ENCODE data around the gene MTCH2.
"Not testable (repeated sequence)": the region's sequence is repeated elsewhere in the genome, so short reads cannot be mapped to it uniquely, and the experiment has no call there.

MTCH2 gene

DNA sequence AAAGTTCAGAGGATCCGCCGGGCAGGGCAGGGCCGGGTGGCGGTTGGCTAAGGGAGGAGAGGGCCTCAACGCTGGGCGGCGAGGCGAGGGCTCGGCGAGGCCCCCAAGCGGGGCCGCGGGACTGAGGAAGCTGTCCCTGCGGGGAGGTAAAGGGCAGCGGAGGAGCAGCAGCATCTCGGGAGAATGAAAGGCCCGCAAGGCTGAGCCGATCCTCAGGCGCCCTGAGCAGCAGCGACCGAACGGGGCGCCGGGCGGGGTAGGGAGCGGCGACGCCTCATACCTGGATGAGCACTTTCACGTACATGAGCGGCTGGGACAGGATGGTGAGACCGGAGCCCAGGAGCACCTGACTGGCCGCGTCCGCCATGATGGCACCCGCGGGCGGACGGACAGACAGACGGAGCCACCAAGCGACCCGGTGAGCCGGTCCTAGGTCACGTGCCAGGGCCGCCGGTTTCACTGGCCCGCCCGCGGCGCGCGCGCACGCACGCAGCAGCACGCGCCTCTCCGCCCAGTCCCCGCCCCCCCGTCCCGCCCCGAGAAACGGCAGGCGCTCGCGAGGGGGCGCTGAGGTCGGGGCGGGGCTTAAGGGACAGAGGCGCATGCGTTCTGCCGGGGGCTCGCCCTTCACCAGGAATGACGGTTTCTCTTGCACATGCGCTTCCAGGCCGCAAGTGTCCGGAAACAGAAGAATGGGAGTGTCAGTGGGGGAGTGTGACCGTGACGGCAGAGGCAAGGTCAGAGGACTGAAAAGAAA is at the start of gene MTCH2:
Gene MTCH2 (minus strand): TSS at position 461 of the 757 bp plus-strand sequence. CDS start 94 bp downstream, at position 367.
- DNase-seq (ENCODE audit: low read depth): peak; percentile 93

DNA sequence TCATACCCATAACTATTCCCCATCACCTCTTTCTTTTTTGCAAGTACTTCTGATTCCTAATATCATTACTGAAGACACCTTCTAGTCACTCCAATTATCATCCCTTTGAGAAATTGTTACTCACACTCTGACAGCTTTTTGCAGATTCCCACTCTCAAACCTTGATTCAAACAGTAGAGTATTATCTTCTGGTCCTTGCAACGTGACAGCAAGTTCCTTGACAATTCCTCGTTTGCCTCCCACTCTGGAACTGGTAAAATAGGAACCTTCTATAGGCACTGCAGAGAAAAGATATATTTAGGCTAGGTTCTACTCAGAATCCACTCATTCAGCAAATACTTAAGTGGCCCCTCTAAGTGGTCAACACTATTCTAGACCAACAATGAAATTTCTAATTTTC is 49.6 kb upstream of the MTCH2 start:
- no peak for DNase-seq (ENCODE audit: low read depth)

GRCh38 chr11:47689480-47689879 is 47.1 kb upstream of the MTCH2 start:
- DNase-seq (ENCODE audit: low read depth): no peak

DNA sequence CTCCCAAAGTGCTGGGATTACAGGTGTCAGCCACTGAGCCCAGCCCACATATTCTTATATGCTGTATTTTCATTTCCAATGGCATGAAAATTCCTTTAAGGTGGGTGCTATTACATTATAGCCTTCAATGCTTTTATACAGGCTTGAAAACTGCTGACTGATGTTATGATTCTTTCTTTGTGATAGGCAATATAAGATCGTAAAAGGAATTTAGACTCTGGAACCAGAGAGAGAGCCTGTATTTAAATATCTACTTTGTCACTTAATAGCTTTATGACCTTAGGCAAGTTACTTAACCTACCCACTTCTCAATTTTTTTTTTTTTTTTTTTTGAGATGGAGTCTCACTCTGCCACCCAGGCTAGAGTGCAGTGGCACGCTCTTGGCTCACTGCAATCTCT is 46.6 kb upstream of the MTCH2 start:
- no peak for DNase-seq (ENCODE audit: low read depth)

- DNase-seq (ENCODE audit: low read depth): no peak
Measured at GRCh38 chr11:47688111-47688510, 45.8 kb upstream of the MTCH2 start.

GRCh38 chr11:47686704-47687103 is 44.3 kb upstream of the MTCH2 start:
- not testable (repeated sequence) for DNase-seq (ENCODE audit: low read depth)

- no peak for DNase-seq (ENCODE audit: low read depth)
Measured at GRCh38 chr11:47686151-47686550, 43.8 kb upstream of the MTCH2 start.

DNA sequence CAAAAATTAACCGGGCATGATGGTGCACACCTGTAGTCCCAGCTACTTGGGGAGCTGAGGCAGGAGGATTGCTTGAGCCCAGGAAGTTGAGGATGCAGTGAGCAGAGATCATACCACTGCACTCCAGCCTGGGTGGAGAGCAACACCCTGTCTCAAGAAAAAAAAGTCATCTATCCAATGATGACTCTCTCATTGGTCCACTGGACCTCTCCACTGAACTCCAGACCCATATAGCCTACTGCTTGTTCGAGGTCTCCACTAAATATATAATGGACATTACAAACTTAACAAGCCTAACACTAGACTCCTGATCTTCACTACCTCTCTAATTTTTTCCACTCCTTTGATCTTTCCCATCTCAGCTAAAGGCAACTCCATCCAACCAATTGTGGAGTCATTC is 33.5 kb upstream of the MTCH2 start:
- DNase-seq (ENCODE audit: low read depth): no peak

GRCh38 chr11:47672283-47672730 is 29.9 kb upstream of the MTCH2 start:
- no peak for DNase-seq (ENCODE audit: low read depth)

- no peak for DNase-seq (ENCODE audit: low read depth)
Measured at GRCh38 chr11:47669856-47670255, 27.5 kb upstream of the MTCH2 start.

DNA sequence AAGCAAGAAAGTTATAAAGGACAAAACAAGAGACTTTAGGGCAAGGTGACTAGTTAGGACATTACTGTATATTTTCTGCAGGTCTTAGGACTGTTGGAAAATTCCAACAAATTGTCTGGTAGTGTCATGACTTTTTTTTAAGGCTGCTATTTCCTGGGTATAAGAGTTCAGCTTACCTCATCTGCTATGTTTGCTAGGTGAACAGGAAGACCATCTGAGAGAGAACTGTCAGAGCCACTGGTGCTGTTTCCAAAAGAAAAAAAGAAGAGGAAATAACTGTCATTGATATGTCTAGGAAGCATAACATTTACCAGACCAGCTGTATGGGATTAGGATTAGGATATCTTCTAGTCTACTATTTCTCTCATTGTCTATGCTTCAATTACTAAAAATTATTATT is 26.3 kb upstream of the MTCH2 start:
- DNase-seq (ENCODE audit: low read depth): no peak

DNA sequence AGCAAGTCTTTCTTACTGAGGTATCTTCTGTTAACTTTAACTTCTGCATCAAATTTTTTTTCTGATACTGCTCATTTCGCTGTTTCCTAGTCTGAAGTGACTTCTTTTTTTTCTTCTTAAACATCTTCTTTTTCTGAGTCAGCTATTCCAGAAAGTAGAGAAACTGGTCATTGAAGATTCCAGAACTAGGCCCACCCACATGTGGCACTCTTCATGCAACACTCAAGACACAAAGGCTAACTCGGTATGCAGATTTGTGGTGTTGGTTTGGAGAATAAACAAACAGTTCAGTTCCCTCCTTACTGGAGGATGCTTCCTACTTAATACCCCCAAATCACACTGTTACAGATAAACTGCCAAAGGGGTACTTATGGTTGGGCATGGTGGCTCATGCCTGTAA is 25.2 kb upstream of the MTCH2 start:
- DNase-seq (ENCODE audit: low read depth): no peak

DNA sequence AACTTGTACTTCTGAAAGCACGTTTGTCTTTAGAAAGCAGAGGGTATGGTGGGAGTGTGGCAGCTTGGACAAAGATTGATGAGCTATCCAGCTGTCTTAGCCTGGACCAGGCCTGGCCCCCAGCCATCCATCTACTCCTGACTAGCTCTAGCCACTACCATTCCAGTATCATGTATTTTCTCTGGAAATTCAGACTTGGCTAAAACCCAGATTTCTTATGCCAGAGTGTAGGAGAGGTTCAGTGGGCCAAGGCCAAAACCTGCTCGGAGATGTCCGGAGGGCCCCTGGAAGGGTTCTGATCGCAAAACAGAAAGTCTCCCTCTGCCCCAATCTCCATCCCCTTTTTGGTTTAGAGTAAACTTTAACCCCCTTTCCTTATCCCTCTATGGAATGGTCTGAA is 24.8 kb upstream of the MTCH2 start:
- DNase-seq (ENCODE audit: low read depth): no peak

DNA sequence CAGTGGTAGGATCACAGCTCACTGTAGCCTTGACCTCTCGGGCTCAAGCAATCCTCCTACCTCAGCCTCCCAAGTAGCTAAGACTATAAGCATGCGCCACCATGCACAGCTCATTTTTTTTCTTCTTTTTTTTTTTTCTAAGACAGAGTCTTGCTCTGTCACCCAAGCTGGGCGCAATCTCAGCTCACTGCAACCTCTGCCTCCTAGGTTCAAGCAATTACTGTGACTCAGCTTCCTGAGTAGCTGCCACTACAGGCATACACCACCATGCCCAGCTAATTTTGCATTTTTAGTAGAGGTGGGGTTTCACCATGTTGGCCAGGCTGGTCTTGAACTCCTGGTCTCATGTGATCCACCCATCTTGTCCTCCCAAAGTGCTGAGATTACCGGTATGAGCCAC is 22.6 kb upstream of the MTCH2 start:
- not testable (repeated sequence) for DNase-seq (ENCODE audit: low read depth)

DNA sequence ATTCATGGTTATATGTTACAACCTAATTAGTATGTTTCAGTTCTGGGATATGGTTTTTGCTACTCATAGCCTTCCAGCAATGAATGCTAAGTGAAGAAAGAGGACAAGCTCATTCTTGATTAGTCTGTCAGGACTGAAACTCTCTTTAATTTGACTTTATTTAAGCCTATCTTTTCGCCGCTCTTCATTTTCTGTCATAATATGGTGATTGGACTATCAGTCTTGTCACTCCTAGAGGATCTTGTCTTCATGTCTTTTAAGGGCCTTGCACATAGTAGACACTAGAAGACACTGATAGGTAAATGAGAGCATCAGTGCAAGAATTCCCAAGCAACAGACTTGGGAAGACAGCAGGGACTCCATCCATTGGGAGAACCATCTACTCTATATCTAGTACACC is 18.9 kb upstream of the MTCH2 start:
- no peak for DNase-seq (ENCODE audit: low read depth)

DNA sequence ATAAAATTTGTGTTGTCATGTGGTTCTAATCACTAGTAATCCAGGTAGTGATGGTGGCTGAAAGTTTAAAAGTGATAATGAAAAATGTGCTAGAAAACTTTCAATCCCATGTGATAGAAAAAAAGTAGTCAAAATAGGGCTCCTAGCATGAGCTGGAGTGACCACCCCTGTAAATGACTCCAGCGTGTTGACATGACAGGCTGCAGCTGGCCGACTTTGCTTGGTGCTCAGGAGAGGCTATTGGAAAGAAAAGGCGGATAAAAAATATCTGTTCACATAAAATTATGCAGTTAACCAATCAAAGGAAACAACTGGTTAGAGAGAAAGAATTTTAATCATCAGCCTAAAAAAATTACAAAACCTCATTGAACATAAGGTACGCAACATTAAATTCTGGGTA is 16.9 kb upstream of the MTCH2 start:
- DNase-seq (ENCODE audit: low read depth): no peak

GRCh38 chr11:47656260-47656885 is 14.0 kb upstream of the MTCH2 start:
- DNase-seq (ENCODE audit: low read depth): no peak

- DNase-seq (ENCODE audit: low read depth): no peak
Measured at GRCh38 chr11:47651818-47652469, 9.6 kb upstream of the MTCH2 start.

DNA sequence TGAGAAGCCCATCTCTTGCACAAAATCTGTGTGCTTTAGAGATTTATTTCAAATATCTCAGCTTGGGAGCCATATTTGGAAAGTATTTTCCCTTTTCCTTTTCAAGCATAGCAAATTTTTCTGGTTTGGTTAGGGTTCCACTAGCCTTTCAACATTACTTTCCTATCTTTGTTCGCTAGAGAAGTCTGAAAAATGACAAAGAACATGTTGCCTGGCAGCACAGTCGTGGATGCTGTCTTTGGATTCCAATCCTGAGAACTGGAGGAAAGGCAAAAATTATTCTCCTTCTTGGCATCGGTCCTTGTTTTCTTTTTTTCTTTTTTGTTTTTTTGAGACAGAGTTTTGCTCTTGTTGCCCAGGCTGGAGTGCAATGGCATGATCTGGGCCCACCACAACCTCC is 6.9 kb upstream of the MTCH2 start:
- no peak for DNase-seq (ENCODE audit: low read depth)

- DNase-seq (ENCODE audit: low read depth): no peak
Measured at GRCh38 chr11:47646019-47646418, 3.7 kb upstream of the MTCH2 start.

DNA sequence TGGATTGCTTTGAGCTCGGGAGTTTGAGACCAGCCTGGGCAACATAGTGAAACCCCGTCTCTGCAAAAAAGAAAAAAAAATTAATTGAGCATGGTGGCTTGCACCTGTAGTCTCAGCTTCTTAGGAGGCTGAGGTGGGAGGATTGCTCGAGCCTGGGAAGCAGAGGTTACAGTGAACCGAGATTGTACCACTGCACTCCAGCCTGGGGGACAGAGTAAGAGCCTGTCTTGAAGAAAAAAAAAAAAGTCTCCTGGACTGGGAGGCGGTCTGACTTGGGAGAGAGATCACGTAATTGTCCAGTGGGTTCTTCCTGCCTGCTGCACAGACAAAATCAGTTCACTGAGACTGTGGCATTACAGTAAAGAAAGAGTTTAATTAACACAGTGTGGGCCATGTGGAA is 3.1 kb upstream of the MTCH2 start:
- no peak for DNase-seq (ENCODE audit: low read depth)

GRCh38 chr11:47641600-47642098 is 710 bp downstream of the MTCH2 start:
- no peak for DNase-seq (ENCODE audit: low read depth)

DNA sequence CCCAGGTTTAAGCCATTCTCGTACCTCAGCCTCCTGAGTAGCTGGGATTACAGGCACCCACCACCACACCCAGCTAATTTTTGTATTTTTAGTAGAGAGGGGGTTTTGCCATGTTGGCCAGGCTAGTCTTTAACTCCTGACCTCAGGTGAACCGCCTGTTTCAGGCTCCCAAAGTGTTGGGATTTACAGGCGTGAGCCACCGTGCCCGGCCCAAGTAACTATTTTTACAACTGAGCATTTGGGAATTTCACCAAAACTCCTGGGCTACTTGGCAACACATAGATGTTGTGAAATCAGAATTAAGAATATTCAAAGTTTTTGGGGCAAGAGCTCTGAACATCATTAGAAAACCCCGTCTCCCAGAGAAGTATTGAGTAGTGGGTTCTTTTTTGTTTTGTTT is 1.9 kb downstream of the MTCH2 start:
- not testable (repeated sequence) for DNase-seq (ENCODE audit: low read depth)

All from stimulated activated CD4-positive, alpha-beta T cell treated with anti-CD3 and anti-CD28 coated beads, Interleukin-2, amount 100 ng/mL, for 4 hours (primary cell).